Measurements from ENCODE around the gene MRPL55.

Gene MRPL55

GRCh38 chr1:228146417-228147150 lies 37.5 kb upstream of the MRPL55 start:
- H3K9ac ChIP-seq (ENCODE audit: low read depth, low read length, poor library complexity, severe bottlenecking), result no peak overlapping the region
- peaks cover 32% of the 10 kb centered on the region for H3K4me1 ChIP-seq (ENCODE audit: insufficient read depth, low read length, poor library complexity, severe bottlenecking)
- H2AFZ ChIP-seq (ENCODE audit: low read length), result no peak overlapping the region
- no peak overlapping the region for H3K4me3 ChIP-seq (ENCODE audit: low read length, poor library complexity, severe bottlenecking)
- no peaks in the 10 kb centered on the region for H3K9me2 ChIP-seq (replicated peaks; ENCODE audit: low read depth, low read length)
- H3K4me2 ChIP-seq (ENCODE audit: low read depth, low read length, poor library complexity, severe bottlenecking), result no peak overlapping the region
- peaks cover 58% of the 10 kb centered on the region for H3K79me2 ChIP-seq (ENCODE audit: insufficient read depth, low read length)
- H3K36me3 ChIP-seq (ENCODE audit: insufficient read depth, low read length), result peaks cover 15% of the 10 kb centered on the region; the same call in 1 of the 2 replicates
- H3K27me3 ChIP-seq (ENCODE audit: insufficient read depth, low read length, poor library complexity, severe bottlenecking), result no peaks in the 10 kb centered on the region
- no peaks in the 10 kb centered on the region for H3K9me3 ChIP-seq (ENCODE audit: insufficient read depth, low read depth, low read length)
- peaks cover 55% of the 10 kb centered on the region for H4K20me1 ChIP-seq (ENCODE audit: insufficient read depth, low read length, poor library complexity, severe bottlenecking)
- TF ChIP-seq EZH2phosphoT487 (IDR thresholded peaks at IDR 0.05; ENCODE audit: borderline replicate concordance), result no peak
- TF ChIP-seq CTCF (conservative IDR thresholded peaks at IDR 0.05; ENCODE audit: low read length), result no peak
- H3F3A ChIP-seq (ENCODE audit: low read depth), result no peaks in the 10 kb centered on the region

GRCh38 chr1:228145463-228146416 lies 36.6 kb upstream of the MRPL55 start:
- Histone ChIP-seq H3K4me1 (ENCODE audit: insufficient read depth, low read length, poor library complexity, severe bottlenecking) (peaks cover 32% of the 10 kb centered on the region), H2AFZ (ENCODE audit: low read length) (no peak overlapping the region), H3K9me3 (ENCODE audit: insufficient read depth, low read depth, low read length) (no peaks in the 10 kb centered on the region), H3K9me2 (replicated peaks; ENCODE audit: low read depth, low read length) (no peaks in the 10 kb centered on the region), H3F3A (ENCODE audit: low read depth) (no peaks in the 10 kb centered on the region), H3K36me3 (ENCODE audit: insufficient read depth, low read length) (peaks cover 15% of the 10 kb centered on the region; the same call in 1 of the 2 replicates), H3K27me3 (ENCODE audit: insufficient read depth, low read length, poor library complexity, severe bottlenecking) (no peaks in the 10 kb centered on the region), H3K4me3 (ENCODE audit: low read length, poor library complexity, severe bottlenecking) (no peak overlapping the region), H3K79me2 (ENCODE audit: insufficient read depth, low read length) (peaks cover 67% of the 10 kb centered on the region), H4K20me1 (ENCODE audit: insufficient read depth, low read length, poor library complexity, severe bottlenecking) (peaks cover 64% of the 10 kb centered on the region), H3K4me2 (ENCODE audit: low read depth, low read length, poor library complexity, severe bottlenecking) (peak overlapping the region; percentile 95), H3K9ac (ENCODE audit: low read depth, low read length, poor library complexity, severe bottlenecking) (no peak overlapping the region)
- TF ChIP-seq CTCF (conservative IDR thresholded peaks at IDR 0.05; ENCODE audit: low read length), result no peak
- TF ChIP-seq EZH2phosphoT487 (IDR thresholded peaks at IDR 0.05; ENCODE audit: borderline replicate concordance), result no peak

GRCh38 chr1:228144993-228145343 lies 35.9 kb upstream of the MRPL55 start:
- H3K79me2 ChIP-seq (ENCODE audit: insufficient read depth, low read length), result peaks cover 72% of the 10 kb centered on the region
- peak overlapping the region; percentile 95 for H3K4me2 ChIP-seq (ENCODE audit: low read depth, low read length, poor library complexity, severe bottlenecking)
- H2AFZ ChIP-seq (ENCODE audit: low read length), result no peak overlapping the region
- H4K20me1 ChIP-seq (ENCODE audit: insufficient read depth, low read length, poor library complexity, severe bottlenecking), result peaks cover 69% of the 10 kb centered on the region
- TF ChIP-seq EZH2phosphoT487 (IDR thresholded peaks at IDR 0.05; ENCODE audit: borderline replicate concordance) (no peak), CTCF (conservative IDR thresholded peaks at IDR 0.05; ENCODE audit: low read length) (no peak)
- peaks cover 15% of the 10 kb centered on the region; the same call in 1 of the 2 replicates for H3K36me3 ChIP-seq (ENCODE audit: insufficient read depth, low read length)
- peak overlapping the region; percentile 99 for H3K4me3 ChIP-seq (ENCODE audit: low read length, poor library complexity, severe bottlenecking)
- H3K9me2 ChIP-seq (replicated peaks; ENCODE audit: low read depth, low read length), result no peaks in the 10 kb centered on the region
- H3K9ac ChIP-seq (ENCODE audit: low read depth, low read length, poor library complexity, severe bottlenecking), result no peak overlapping the region
- H3K27me3 ChIP-seq (ENCODE audit: insufficient read depth, low read length, poor library complexity, severe bottlenecking), result no peaks in the 10 kb centered on the region
- H3K4me1 ChIP-seq (ENCODE audit: insufficient read depth, low read length, poor library complexity, severe bottlenecking), result peaks cover 32% of the 10 kb centered on the region
- H3F3A ChIP-seq (ENCODE audit: low read depth), result no peaks in the 10 kb centered on the region
- no peaks in the 10 kb centered on the region for H3K9me3 ChIP-seq (ENCODE audit: insufficient read depth, low read depth, low read length)
